D721Med (cell line): ENCODE results near the gene RMI2.

Experiments
- DNase-seq: peaks from one replicate; pipeline ENCODE4 v3.0.0; 2011; ENCODE audit warnings: low spot score; ENCODE audit not compliant: insufficient read length
- FAIRE-seq: peaks from 2 replicates; lab custom pipeline; 2011; peaks lifted over from hg19 to GRCh38; lab: Jason Lieb, UNC
- TF ChIP-seq, protein P1 (sequence below): IDR thresholded peaks from 2 replicates; pipeline ENCODE4 v1.5.1; 2012; ENCODE audit warnings: mild to moderate bottlenecking, control low read depth; ENCODE audit not compliant: insufficient read depth; ENCODE audit errors: missing control alignments

RMI2 gene

DNA sequence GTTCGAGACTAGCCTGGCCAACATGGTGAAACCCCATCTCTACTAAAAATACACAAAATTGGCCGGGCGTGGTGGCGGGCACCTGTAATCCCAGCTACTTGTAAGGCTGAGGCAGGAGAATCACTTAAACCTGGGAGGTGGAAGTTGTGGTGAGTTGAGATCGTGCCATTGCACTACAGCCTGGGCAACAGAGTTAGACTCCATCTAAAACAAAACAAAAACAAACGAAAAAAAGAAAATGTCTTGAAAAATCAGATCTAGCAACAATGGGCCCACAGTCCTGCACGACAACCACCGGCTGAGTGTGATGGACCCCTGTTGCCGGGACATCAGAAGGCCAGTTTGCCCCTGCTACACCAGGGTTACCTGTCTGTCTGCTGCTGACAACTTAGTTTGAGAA, 3.9 kb upstream of the RMI2 start:
- DNase-seq: no peak
- TF ChIP-seq, protein P1, sequence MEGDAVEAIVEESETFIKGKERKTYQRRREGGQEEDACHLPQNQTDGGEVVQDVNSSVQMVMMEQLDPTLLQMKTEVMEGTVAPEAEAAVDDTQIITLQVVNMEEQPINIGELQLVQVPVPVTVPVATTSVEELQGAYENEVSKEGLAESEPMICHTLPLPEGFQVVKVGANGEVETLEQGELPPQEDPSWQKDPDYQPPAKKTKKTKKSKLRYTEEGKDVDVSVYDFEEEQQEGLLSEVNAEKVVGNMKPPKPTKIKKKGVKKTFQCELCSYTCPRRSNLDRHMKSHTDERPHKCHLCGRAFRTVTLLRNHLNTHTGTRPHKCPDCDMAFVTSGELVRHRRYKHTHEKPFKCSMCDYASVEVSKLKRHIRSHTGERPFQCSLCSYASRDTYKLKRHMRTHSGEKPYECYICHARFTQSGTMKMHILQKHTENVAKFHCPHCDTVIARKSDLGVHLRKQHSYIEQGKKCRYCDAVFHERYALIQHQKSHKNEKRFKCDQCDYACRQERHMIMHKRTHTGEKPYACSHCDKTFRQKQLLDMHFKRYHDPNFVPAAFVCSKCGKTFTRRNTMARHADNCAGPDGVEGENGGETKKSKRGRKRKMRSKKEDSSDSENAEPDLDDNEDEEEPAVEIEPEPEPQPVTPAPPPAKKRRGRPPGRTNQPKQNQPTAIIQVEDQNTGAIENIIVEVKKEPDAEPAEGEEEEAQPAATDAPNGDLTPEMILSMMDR: no peak
- no peak for FAIRE-seq

DNA sequence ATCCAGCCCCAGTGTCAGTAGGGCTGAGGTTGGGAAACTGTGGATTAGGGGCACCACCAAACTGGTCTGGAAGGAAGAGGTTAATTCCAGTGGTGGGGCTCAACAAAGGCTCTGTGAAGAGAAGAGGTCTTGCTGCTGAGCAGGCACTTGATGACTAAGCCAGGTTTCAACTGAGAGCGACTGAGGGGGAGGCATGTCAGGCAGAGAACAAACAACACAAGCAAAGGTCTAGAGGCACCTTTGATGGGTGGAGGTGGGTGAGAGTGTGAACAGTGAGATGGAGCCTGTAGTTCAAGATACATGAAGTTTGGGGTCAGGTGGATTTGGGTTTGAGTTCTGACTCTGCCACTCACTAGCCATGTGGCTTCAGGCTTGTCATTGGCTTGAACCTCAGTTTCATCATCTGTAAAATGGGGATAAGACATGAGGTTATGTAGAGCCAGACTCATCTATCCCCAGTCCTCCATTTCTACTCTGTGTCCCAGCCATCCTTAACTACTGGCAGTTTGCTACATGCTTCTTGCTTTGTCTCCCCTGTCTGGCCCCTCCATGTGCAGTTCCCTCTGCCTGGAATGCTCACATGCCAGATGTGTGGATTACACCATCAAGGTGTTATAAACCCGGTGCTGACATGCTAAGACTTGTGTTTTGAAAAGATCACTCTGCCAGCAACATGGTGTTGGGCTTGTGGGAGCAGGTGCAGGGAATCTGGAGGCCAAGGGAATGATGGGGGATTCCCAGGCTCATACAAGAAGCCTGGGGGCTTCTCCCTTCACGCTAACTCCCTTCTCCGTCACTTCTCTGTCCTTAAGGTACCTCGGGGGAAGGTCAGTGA, 3.0 kb upstream of the RMI2 start:
- DNase-seq: no peak
- TF ChIP-seq, protein P1: no peak
- no peak for FAIRE-seq

DNA sequence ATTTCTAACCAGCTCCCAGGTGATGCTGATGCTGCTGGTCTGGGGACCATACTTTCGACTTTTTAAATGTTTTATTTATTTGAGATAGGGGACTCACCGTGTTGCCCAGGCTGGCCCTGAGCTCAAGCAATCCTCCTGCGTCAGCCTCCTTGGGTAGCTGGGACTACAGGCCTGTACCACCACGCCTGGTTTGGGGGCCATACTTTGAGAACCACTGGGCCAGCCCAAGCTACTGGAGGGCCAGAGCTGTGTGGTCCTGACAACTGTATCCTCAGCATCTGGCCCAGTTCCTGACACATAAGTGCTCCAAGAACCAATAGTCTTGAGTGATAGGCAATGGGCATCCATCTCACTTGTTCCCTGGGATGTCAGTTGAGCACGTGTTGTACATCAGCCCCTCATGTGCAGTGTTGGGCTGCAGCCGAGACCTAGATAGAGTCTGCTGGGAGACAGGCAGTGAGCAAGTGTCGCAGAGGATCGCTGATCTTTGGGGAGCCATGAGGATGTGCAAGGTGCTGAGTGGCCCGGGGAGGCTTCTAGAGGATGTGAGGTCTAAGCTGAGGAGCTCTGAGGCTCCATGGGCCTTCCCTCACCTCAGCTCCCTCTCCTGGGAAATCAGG, 1.6 kb downstream of the RMI2 start:
- TF ChIP-seq, protein P1: no peak
- FAIRE-seq (no peak), DNase-seq (no peak)

DNA sequence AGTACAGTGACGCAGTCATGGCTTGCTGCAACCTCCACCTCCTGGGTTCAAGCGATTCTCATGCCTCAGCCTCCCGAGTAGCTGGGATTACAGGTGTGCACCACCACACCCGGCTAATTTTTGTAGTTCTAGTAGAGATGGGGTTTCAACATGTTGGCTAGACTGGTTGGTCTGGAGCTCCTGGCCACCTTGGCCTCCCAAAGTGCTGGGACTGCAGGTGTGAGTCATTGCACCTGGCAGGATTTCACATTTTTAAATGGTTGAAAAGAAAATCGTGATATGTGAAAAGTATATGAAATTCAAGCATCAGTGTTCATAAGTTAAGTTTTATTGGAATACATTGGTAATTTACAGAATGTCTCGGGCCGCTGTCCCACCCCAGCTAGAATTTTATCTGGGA, 2.6 kb downstream of the RMI2 start:
- no peak for FAIRE-seq
- TF ChIP-seq, protein P1: no peak
- no peak for DNase-seq

DNA sequence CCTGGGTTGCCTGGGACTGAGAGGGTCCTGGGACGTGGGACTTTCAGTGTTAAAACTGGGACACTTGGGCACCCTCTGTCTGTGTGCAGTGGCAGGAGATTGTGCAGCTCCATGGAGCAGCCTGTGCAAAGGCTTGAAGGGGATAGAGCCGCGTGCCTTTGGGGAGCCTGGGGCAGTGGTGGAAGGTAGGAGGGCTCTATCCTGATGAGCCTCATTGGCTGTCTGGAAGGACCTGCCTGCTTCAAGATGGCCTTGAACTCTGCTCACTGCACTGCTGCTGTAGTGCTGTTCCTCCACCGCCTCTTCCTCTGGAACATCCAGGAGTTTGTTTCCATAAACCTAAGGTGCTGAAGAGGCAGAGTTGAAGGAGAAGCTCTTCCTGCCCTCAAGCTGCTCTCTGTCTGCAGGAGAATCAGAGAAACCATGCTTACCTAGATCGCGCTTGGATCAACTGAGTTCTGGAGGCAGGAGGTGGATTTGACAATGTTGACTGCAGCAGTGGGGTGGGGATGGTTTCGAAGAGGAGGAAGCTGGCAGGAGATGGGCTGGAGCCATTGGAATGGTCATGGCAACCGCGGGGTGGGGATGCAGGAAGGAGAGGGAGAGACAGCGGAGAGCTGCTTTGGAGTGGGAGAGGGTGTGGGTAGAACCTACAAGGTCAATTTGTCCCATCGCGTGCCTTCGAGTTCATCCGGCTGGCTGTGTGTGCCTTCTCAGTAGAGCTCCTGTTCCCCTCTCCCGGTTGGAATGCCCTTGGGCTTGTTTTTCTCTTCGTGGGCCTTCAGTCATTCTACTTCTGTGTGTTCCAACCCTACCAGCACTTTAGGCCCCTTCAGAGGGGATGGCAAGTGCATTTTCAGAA, 3.7 kb downstream of the RMI2 start:
- FAIRE-seq: no peak
- no peak for DNase-seq
- TF ChIP-seq, protein P1: no peak

DNA sequence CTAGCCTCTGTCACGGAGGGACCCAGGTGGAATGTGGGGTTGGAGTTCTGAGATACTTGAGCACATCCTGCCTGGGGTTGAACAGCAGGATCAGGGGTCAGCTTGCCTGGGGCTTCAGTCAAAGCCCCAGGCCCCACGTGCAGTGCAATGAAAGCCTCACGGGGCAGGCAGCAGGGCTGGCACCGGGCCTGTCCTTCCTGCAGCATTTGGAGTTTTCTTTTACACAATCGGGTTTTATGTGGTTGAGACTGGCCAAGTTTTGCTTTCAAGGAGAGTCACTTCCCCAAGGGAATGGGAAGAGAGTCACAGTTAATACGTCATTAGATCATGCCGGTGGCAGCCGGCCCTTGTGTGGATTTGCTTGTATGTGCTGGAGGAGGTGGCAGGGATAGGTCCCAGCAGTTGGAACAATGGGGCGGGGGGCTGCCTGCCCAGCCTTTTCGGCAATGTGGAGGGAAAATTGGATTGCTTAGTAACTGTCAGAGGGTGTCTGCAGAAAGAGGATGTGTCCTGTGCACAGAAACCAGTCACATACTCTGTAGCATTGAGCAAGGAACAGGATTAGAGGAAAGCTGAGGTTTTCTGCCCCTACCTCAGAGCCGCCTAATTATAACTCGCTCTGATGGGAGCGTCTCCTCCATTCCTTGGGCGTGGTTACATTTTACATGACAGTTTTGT, 4.5 kb downstream of the RMI2 start:
- DNase-seq (no peak), FAIRE-seq (no peak)
- TF ChIP-seq, protein P1: no peak
